GM13977 (cell line): ENCODE results near the gene KCNK2.

Source experiments
- DNase-seq: peaks from one replicate; pipeline ENCODE4 v3.0.0; 2012; ENCODE audit warnings: low spot score
- CTCF ChIP-seq: IDR thresholded peaks from 2 replicates; pipeline ENCODE4 v1.5.1; 2012; ENCODE audit warnings: mild to moderate bottlenecking, control low read depth; ENCODE audit not compliant: insufficient read depth; ENCODE audit errors: extremely low read depth, missing control alignments
- in situ Hi-C: fragments of 300-500 bp; cut with MboI; formaldehyde crosslinking; loops from one replicate; pipeline ENCODE4 v1.12.0; 2022; ENCODE audit warnings: low sequenced_read_pairs, low pct_unique_long_range_greater_than_20kb, mixed read lengths, inconsistent platforms; ENCODE audit not compliant: unreplicated experiment

Gene KCNK2

GRCh38 chr1:215052256-215053015 lies 30.1 kb upstream of the KCNK2 start:
- in situ Hi-C loops: no loop called here
- no peak for TF ChIP-seq CTCF
- DNase-seq: no peak

- in situ Hi-C loops: no loop called here
- no peak for DNase-seq
- TF ChIP-seq CTCF: no peak
These were observed 28.3 kb upstream of the KCNK2 start for GRCh38 chr1:215054266-215054665.

GRCh38 chr1:215055281-215055935 lies 27.1 kb upstream of the KCNK2 start:
- in situ Hi-C loops: no loop called here
- TF ChIP-seq CTCF: no peak
- DNase-seq: no peak

GRCh38 chr1:215056584-215056983 lies 26.0 kb upstream of the KCNK2 start:
- in situ Hi-C loops: no loop called here
- no peak for TF ChIP-seq CTCF
- DNase-seq: no peak

GRCh38 chr1:215059947-215060346 lies 22.6 kb upstream of the KCNK2 start:
- DNase-seq: no peak
- no peak for TF ChIP-seq CTCF
- in situ Hi-C loops: no loop called here

GRCh38 chr1:215064327-215064726 lies 18.2 kb upstream of the KCNK2 start:
- no peak for DNase-seq
- in situ Hi-C loops: no loop called here
- TF ChIP-seq CTCF: no peak
